ENCODE results near the gene DUSP23.

Gene DUSP23

GRCh38 chr1:159780583-159781582 is at the start of gene DUSP23:
DUSP23 (plus strand) TSS chr1:159780962; CDS start chr1:159781101, 139 bp downstream.
- peak; percentile 96 for DNase-seq

GRCh38 chr1:159737238-159737916 is 43.4 kb upstream of the DUSP23 start:
- DNase-seq = no peak

GRCh38 chr1:159743651-159744410 is 36.9 kb upstream of the DUSP23 start:
- DNase-seq = no peak

DNA sequence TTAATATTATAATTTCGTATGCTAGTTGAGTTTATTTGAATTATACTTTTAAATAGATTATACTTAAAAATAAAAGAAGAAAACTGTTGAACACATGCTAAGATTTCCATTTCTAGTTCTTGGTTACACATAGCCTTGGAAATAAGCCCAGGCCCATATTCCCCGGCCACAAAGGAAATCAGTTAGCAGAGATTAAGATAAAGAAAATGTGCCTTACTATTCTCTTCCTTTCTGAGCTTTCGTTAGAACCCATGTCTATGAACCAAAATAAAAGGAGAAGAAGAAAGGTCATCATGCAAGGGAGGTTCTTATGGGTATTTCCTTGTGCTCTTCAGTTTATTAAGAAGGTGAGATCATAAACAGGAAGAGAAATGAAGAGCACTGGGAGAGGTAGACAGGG is 34.1 kb upstream of the DUSP23 start:
- DNase-seq = no peak

- no peak for DNase-seq
Observed at GRCh38 chr1:159748370-159748769, 32.4 kb upstream of the DUSP23 start.

DNA sequence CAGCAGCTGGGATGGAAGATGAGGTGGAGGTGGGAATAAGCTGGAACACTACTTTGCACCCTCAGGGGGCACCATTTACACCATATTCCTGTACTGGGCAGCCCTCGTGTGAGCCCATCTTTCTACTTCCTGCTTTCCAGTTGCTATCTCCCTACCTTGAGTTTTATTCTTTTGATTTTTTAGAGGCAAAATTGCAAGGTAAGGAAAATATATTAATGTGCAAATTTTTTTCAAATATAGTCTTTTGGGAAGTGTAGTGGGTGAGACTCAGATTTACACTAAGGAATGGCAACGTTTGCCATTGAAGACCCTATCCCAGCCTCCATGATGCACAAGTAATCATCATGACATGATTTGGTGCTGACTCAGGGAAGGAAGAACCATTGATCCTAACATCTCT is 31.1 kb upstream of the DUSP23 start:
- DNase-seq = no peak

DNA sequence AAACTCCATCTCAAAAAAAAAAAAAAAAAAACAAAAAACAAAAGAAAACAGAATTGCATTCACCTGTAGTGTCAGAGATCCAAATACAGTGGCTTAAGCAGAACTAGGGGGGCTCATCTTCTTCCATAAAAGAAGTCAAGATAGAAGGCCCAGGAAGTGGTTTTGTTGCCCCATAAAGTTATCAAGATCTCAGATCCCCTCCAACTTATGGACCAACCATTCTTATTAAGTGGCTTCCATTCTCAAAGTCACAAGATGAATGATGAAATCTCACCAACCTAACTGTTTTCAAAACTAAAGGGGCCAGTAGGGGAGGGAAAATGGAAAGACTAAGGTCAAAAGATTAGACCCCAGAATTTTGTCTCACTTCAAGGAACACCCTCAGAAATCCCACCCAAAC is 30.1 kb upstream of the DUSP23 start:
- DNase-seq = no peak

DNA sequence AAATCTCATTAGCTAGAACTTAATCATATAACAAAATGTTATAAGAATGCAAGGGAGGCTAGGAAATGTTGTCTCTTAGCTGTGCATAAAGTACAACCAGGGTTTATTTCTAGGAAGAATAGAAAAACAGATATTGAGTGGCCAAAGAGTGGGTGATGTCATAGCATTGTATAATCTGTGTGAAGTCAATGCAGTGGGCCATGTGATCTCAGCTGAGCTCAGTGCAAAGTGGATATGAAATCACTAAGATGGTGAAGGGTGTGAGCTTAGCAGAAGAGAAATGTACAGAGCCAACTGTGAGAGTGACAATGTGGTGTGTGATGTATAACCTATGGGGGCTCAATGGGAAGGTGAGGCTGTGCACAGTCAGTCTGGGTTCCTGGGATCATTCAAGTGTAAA is 29.7 kb upstream of the DUSP23 start:
- DNase-seq = no peak

DNA sequence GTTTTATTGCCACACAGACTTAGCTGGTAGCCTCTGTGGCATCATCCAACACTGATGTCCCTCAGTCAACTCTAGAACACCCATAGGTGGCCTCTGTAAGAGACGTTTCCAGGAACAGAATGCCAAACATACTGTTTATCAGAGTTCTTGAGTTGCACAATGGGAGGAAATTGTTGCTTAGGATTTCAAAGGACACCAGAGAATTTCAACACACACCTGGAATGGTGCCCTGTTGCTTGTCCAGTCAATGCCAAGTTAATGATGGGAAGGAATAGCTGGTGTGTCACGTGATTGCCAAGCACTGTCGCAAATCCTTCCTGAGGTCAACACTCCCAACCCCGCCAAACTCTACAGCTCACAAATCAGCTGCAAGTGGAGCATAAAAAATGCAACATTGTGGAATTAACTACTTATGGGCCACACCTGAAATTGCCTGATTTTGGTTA is 28.6 kb upstream of the DUSP23 start:
- DNase-seq = no peak

DNA sequence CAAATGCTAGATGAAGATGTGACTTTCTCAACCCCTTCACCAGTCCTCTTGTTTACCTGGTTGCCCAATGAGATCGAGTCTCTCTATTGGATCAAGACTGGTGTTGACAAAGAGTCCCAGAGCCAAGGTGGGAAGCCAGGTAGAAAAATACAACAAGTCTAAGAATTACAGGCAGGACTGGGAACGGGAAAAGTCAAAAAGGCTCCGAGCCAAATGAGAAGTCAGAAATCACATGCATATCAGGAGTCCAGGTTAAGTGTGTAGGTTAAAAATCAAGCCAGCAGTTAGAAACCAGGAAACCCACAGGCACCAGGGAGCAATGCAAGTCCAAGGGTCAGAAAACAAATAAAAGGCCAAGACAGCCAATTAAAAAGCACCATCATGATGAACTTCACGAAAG is 27.4 kb upstream of the DUSP23 start:
- no peak for DNase-seq

DNA sequence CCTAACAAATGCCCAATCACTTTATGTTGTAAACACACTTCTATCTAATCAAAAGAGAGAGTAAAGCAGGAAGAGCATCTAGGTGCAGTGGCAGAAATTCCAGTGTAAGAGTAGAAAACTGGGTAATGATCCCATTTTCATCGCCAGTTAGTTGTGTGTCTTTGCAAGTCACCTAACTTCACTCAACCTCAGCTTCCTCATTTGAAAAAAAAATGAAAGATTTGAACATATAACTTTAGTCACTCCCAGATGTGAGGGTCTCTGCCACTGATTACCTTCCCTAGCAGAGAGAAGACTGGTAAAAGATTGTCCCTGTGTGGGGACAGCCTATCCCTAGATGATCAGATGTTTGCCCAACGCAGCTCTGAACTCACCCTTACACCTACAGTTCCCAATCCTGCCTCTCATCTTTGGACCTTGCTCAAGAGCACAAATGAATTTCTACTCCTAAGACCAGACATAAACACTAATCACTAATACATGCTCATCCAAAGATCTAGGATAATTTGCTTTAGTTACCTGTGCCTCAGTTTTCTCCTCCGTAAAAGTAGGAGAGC is 25.2 kb upstream of the DUSP23 start:
- DNase-seq = no peak

DNA sequence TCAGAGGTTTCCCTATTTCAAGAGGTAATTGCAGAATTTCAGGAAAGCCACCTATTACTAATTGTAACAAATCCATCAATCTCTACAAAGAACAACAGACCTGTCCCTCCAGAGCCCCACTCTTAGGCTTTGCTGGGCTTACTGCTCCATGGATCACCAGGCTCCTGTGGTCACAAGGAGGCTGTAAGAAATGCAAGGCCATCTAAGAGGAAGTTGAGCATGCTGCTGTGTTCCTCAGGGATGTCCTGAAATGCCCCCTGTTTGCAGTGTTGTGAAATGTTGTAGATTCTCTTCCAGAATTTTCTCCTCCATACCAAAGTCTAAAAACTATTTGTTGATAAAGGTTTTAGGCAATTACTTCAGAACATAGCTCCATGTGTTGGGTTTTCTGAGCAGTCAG is 24.4 kb upstream of the DUSP23 start:
- DNase-seq = no peak

DNA sequence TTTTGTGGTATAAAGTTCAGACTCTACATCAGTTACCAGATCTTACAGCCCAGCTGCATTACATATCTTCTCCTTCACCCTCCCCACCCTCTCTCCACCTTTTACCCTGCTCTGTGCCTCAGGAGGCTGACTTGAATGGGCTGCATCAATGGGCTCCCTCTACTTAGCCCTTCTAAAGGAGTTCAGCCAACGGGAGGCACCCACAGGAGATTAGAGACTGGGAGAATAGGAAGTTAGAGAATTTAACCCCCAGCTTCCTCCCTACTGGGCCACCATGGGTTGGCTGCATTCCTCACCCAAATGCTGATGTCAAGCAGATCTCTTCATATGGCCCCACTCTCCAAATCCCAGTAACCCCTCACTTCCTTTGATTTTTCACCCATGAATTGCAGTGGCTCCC is 17.1 kb upstream of the DUSP23 start:
- DNase-seq = no peak

GRCh38 chr1:159765806-159766205 is 15.0 kb upstream of the DUSP23 start:
- no peak for DNase-seq

GRCh38 chr1:159771127-159771895 is 9.5 kb upstream of the DUSP23 start:
- no peak for DNase-seq

DNA sequence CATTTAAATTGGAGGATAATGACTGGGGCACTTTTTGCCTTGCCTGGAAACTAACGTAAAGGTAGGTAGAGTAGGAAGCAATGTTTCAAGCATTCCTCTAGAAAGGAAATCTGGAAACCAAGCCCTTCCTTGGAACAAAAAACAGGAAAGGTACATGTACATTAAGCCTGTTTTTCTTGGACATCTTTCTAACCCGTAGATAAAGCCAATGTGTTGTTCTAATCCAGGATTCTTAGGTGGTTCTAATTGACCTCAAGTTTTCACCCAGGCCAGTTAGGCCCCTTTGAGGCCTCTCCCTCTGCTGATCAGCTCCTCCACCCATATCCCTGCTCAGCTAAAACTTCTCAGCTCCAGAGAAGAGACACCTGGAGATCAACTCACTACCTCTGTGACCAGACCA is 6.3 kb upstream of the DUSP23 start:
- no peak for DNase-seq

DNA sequence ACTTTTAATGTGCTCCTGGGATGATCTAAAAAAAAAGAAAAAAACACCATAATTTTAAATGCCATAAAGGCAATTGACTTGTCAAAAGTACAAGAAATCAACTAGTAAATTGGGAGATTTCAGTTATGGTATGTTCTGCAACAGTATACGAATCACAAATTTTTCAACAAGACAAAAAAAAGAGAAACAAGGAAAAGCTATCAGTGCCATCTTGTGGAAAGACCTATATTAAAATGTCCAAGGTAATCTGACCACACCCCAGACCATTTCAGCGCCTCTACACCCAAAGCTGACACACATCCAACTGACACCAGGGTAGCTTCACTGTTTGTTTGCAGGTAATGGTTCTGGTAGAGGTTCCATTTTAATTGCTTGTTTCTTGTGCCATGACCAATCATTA is 5.0 kb upstream of the DUSP23 start:
- DNase-seq = no peak

GRCh38 chr1:159778266-159778665 is 2.5 kb upstream of the DUSP23 start:
- DNase-seq = no peak

- no peak for DNase-seq
Observed at GRCh38 chr1:159779403-159779851, 1.3 kb upstream of the DUSP23 start.

- no peak for DNase-seq
Observed at GRCh38 chr1:159781992-159782391, 1.2 kb downstream of the DUSP23 start.

GRCh38 chr1:159783724-159784123 is 3.0 kb downstream of the DUSP23 start:
- no peak for DNase-seq

- DNase-seq = no peak
Observed at GRCh38 chr1:159786465-159786864, 5.7 kb downstream of the DUSP23 start.
